ENCODE measurements around the gene RNF17. TPM values are rescaled to one million over a fixed set of nuclear protein-coding genes. Genes with fewer than 3 reads are reported as not detected.
"Not testable (repeated sequence)": the region's sequence is repeated elsewhere in the genome, so short reads cannot be mapped to it uniquely, and the experiment has no call there.

Gene RNF17
- total RNA-seq, 1 donor from 2014 or later = not detected

DNA sequence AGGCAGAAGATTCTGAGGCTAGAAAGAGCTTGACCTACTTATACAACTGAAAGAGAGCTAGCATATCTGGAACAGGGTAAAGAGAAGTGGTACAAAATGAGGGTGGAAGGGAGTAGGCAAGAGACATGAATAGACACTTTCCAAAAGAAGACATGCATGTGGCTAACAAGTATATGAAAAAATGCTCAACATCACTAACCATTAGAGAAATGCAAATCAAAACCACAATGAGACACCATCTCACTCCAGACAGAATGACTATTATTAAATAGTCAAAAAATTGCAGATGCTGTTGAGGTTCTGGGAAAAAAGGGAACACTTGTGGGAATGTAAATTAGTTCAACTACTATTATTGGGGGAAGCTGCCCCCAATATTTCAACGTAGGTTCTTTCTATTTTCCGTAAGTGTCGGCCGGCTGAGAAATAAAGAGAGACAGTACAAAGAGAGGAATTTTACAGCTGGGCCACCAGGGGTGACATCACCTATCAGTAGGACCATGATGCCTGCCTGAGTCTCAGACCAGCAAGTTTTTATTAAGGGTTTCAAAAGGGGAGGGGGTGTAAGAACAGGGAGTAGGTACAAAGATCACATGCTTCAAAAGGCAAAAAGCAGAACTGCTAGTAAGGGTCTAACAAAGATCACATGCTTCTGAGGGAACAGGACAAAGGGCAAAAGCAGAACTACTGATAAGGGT, 32.9 kb upstream of the RNF17 start:
- H3K36me3 Mint-ChIP-seq (ENCODE audit: low read depth); DNase-seq (ENCODE audit: low spot score); H3K4me3 Mint-ChIP-seq (ENCODE audit: low read depth); H3K27ac Mint-ChIP-seq; H3K9me3 Mint-ChIP-seq; H3K4me1 Mint-ChIP-seq (ENCODE audit: low read depth); intact Hi-C loops (cut with micrococcal nuclease): not testable (repeated sequence)
- peaks cover 13% of the 10 kb centered on the region for H3K27me3 Mint-ChIP-seq (ENCODE audit: low read depth)

DNA sequence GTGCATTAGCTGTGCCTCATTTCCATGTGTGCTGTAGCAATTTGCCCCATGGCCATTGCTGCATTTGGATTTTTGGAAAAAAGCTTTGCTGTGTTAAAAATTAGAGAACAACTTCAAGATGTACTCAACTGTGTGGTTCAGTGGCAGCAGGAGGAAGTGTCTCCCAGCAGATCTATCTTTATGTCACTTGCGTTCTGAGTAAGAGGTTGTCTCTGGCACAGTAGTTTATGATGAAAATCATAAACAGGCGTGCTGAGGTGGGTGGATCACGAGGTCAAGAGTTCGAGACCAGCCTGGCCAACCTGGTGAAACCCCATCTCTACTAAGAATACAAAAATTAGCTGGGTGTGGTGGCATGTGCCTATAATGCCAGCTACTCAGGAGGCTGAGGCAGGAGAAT, 29.0 kb upstream of the RNF17 start:
- no peaks in the 10 kb centered on the region for H3K36me3 Mint-ChIP-seq (ENCODE audit: low read depth)
- DNase-seq (ENCODE audit: low spot score) = no peak
- no peaks in the 10 kb centered on the region for H3K9me3 Mint-ChIP-seq
- H3K4me3 Mint-ChIP-seq (ENCODE audit: low read depth) = no peak overlapping the region
- no peaks in the 10 kb centered on the region for H3K4me1 Mint-ChIP-seq (ENCODE audit: low read depth)
- no peak overlapping the region for H3K27ac Mint-ChIP-seq
- H3K27me3 Mint-ChIP-seq (ENCODE audit: low read depth) = peaks cover 8% of the 10 kb centered on the region
- intact Hi-C loops (cut with micrococcal nuclease) = no loop called here

DNA sequence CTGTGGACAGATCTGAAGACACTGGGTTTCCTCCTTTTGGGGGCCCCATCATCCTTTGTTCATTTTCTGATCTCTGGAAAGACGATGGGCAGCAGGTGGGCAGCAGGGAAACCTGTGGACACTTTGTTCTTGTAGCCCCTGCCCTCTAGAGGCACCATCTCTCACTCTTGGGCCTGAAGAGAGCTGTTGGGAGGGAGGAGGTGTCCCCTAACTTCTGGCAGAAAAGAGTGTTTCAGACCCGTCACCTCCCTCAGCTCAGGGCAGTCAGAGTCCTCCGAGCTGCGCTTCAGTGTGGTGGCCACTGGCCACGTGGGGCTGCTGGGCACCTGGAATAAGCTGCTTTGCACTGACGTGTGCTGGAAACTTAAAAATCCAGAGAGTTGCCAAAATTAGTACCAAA, 26.9 kb upstream of the RNF17 start:
- no peak overlapping the region for H3K4me3 Mint-ChIP-seq (ENCODE audit: low read depth)
- H3K4me1 Mint-ChIP-seq (ENCODE audit: low read depth) = no peaks in the 10 kb centered on the region
- no peaks in the 10 kb centered on the region for H3K36me3 Mint-ChIP-seq (ENCODE audit: low read depth)
- no peaks in the 10 kb centered on the region for H3K9me3 Mint-ChIP-seq
- intact Hi-C loops (cut with micrococcal nuclease) = no loop called here
- DNase-seq (ENCODE audit: low spot score) = no peak
- no peaks in the 10 kb centered on the region for H3K27me3 Mint-ChIP-seq (ENCODE audit: low read depth)
- no peak overlapping the region for H3K27ac Mint-ChIP-seq

DNA sequence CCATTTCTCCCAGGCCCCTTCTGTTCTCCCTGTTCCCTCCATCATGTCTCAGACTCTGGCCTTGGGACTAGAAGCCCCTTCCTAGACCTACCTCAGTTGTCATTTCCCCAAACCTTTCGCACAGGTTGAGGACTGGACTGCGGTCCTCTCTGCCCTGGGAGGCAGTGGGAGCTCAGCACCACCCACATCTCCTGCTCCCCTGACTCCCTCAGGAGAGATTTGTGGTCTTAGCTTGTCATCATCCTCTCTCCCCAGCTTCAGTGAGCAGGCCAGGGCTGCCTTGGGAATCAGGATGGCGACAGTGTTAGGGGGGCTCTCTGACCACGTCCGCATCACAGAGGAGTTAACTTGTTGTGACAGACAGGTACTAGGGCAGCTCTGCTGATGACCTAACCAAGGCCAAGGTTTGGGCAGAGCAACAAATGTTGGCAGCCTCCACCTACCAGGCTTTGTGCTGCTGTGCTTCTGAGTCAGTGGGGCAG, 25.6 kb upstream of the RNF17 start:
- no peak overlapping the region for H3K4me3 Mint-ChIP-seq (ENCODE audit: low read depth)
- intact Hi-C loops (cut with micrococcal nuclease) = no loop called here
- peaks cover 4% of the 10 kb centered on the region for H3K27me3 Mint-ChIP-seq (ENCODE audit: low read depth)
- DNase-seq (ENCODE audit: low spot score) = no peak
- H3K9me3 Mint-ChIP-seq = no peaks in the 10 kb centered on the region
- no peak overlapping the region for H3K27ac Mint-ChIP-seq
- no peaks in the 10 kb centered on the region for H3K36me3 Mint-ChIP-seq (ENCODE audit: low read depth)
- H3K4me1 Mint-ChIP-seq (ENCODE audit: low read depth) = no peaks in the 10 kb centered on the region

DNA sequence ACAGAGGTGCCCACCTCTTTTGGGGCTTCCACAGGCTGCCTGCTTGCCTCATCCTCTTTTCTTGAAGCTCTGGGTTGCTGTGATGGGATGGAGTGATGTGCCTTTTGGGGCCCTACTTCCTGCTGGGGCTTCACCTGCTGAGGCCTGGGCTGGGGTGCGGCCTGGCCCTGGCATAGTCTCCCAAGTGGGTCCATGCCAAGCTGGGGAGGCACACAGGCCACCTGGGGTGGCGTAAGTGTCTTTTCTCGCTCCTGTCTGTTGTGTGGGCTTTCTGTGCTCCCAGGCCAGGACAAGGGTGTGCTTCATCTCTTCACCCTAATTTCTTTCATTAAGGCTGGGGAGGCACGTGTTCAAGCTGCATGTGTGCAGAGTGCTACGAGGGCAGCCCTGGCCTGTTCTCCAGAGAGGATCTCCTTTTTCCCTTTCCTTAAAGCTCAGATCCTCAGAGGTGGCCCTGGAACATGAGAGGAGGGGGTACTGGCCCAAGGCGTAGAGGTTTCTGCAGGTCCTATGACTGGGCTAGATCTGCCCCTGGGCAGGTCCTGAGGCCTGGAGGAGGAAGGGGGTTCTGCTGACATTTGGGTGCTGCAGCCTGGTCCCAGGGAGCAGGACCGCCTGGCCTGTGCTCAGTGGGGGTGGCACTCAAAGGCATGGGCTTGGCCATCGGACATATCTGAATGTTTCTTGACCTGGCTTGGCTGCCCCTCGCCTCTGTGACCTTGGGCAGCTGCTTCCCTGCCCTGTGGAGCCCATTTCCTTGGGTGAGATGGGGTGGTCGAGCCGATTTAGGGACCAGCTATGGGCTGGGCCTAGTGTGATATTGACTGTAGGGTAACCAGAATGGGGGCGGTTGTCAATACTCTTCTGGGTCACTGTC, 23.7 kb upstream of the RNF17 start:
- Mint-ChIP-seq H3K36me3 (ENCODE audit: low read depth) (no peaks in the 10 kb centered on the region), H3K4me1 (ENCODE audit: low read depth) (no peaks in the 10 kb centered on the region), H3K27ac (no peak overlapping the region), H3K27me3 (ENCODE audit: low read depth) (peaks cover 18% of the 10 kb centered on the region), H3K4me3 (ENCODE audit: low read depth) (no peak overlapping the region), H3K9me3 (no peaks in the 10 kb centered on the region)
- intact Hi-C loops (cut with micrococcal nuclease) = no loop called here
- no peak for DNase-seq (ENCODE audit: low spot score)

DNA sequence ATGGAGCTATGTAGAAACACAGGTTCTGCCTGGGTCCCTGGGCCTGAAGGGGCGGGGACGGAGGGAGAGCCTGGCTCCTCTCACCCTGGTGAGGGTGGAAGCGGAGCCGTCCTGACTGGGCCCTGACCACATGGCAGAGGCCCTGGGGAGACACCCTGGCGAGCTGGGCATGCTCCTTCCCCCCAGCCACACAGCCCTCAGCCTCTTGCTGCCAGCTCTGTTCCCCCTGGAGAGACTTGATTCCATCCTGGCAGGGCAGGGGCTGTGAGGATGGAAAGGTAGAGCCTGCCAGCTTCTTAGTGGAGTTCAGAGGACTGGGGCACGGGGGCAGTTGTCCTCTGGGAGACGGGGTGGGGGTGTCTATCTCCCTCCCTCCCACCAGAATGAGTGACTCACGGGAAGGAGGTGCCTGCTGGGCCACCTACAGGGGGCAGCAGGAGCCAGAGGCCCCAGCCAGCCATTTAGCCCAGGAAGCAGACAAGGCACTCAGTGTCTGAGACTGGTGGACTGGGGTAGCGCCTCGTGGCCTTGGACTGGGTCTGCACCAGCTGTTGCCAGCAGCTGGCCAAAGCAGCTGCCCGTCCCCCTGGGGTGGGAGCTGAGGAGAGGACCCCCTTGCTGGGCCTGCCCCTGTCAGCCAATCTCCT, 22.8 kb upstream of the RNF17 start:
- peaks cover under 1% of the 10 kb centered on the region for H3K4me1 Mint-ChIP-seq (ENCODE audit: low read depth)

DNA sequence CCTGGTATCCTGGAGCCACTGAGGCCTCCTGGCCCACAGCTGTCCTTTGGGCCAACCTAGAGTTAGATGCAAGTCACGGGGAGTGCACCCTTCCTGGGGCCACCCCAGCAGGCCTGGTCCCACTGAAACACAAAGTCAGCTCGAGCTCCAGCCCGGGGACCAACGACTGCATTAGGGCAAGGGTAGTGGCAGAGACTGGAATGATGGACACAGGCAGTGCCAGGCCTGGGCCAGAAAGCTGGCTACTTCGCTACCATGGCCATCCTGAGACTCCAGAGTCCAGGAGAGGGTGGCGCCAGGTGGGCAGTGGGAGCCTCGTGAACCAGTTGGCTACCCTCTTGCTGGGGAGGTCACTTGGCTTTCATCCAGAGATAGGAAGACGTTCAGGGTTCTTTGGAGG, 22.2 kb upstream of the RNF17 start:
- H3K27ac Mint-ChIP-seq = no peak overlapping the region
- H3K4me1 Mint-ChIP-seq (ENCODE audit: low read depth) = peaks cover 4% of the 10 kb centered on the region
- no peaks in the 10 kb centered on the region for H3K36me3 Mint-ChIP-seq (ENCODE audit: low read depth)
- H3K27me3 Mint-ChIP-seq (ENCODE audit: low read depth) = peaks cover 27% of the 10 kb centered on the region
- no peaks in the 10 kb centered on the region for H3K9me3 Mint-ChIP-seq
- H3K4me3 Mint-ChIP-seq (ENCODE audit: low read depth) = no peak overlapping the region
- intact Hi-C loops (cut with micrococcal nuclease) = no loop called here
- no peak for DNase-seq (ENCODE audit: low spot score)

More for the DNA sequence above, 22.8 kb upstream of the RNF17 start:
- no peak for DNase-seq (ENCODE audit: low spot score)
- no peak overlapping the region for H3K27ac Mint-ChIP-seq
- no peaks in the 10 kb centered on the region for H3K9me3 Mint-ChIP-seq
- H3K4me3 Mint-ChIP-seq (ENCODE audit: low read depth) = no peak overlapping the region
- H3K27me3 Mint-ChIP-seq (ENCODE audit: low read depth) = peaks cover 21% of the 10 kb centered on the region
- intact Hi-C loops (cut with micrococcal nuclease) = no loop called here
- no peaks in the 10 kb centered on the region for H3K36me3 Mint-ChIP-seq (ENCODE audit: low read depth)

DNA sequence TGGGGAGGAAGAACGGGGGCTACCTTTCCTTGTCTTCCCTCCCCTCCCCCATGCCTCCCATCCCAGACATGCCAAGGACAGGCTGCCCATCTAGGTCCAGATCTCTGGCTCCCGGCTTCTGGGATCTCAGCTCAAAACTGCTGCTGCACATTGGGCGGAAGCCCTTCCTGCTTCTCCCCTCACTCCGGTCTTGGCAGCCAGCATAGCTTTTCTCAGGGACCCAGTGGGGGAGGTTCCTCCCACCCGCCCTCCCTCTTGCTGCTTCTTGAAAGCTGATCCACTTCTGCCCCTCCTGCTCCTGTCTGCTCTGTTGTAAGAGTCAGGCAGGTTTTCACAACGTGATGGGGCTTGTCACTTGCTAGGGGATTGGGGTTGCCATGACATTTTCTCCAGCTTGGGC, 21.7 kb upstream of the RNF17 start:
- Mint-ChIP-seq H3K9me3 (no peaks in the 10 kb centered on the region), H3K4me3 (ENCODE audit: low read depth) (no peak overlapping the region), H3K4me1 (ENCODE audit: low read depth) (peaks cover 8% of the 10 kb centered on the region)

DNA sequence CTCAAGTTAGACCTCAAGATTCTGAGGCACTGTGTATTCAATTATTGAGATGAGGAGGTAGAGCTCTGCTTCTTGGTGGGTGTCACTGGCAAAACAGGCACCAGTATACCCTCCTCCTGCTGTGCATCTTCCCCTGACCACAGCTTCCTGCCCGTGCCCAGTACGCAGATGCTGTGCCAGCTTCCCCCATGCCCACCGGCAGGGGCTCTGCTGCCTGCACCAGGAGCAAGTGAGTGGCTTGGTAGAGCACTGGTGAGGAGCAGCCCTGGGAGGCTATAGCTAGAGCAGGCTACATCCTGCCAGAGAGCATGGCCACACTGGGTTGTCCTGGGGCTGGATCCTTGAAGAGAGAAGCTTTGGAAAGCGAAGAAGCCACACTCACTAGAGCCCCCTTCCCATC, 21.0 kb upstream of the RNF17 start:
- intact Hi-C loops (cut with micrococcal nuclease) = no loop called here
- no peak overlapping the region for H3K27ac Mint-ChIP-seq
- peaks cover 36% of the 10 kb centered on the region for H3K27me3 Mint-ChIP-seq (ENCODE audit: low read depth)
- no peak for DNase-seq (ENCODE audit: low spot score)
- H3K4me3 Mint-ChIP-seq (ENCODE audit: low read depth) = no peak overlapping the region
- no peaks in the 10 kb centered on the region for H3K36me3 Mint-ChIP-seq (ENCODE audit: low read depth)
- peaks cover 9% of the 10 kb centered on the region for H3K4me1 Mint-ChIP-seq (ENCODE audit: low read depth)
- no peaks in the 10 kb centered on the region for H3K9me3 Mint-ChIP-seq

More for the DNA sequence above, 21.7 kb upstream of the RNF17 start:
- H3K27ac Mint-ChIP-seq = no peak overlapping the region
- no peak for DNase-seq (ENCODE audit: low spot score)
- intact Hi-C loops (cut with micrococcal nuclease) = no loop called here
- peaks cover 32% of the 10 kb centered on the region for H3K27me3 Mint-ChIP-seq (ENCODE audit: low read depth)
- no peaks in the 10 kb centered on the region for H3K36me3 Mint-ChIP-seq (ENCODE audit: low read depth)

DNA sequence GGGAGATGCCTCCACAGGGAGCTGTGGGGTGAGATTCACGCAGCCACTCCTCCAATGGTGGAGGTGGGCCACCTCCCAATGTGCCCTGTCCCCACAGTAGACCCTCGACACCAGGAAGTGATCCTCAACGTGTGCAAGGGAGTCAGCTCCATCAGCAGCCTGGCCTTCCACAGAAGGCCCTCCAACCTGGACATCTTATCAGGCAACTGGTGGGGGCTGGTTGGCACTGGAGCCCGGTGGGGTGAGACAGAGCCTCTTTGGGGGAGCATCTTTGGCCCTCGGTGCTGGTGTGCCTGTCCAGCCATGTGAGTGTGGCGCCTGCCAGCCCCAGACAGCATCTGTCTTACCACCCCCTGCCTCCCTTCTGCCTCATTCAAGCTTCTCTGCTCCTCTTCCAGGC, 19.7 kb upstream of the RNF17 start:
- H3K27me3 Mint-ChIP-seq (ENCODE audit: low read depth) = peaks cover 47% of the 10 kb centered on the region
- no peak for DNase-seq (ENCODE audit: low spot score)
- H3K27ac Mint-ChIP-seq = no peak overlapping the region
- H3K4me3 Mint-ChIP-seq (ENCODE audit: low read depth) = no peak overlapping the region
- H3K36me3 Mint-ChIP-seq (ENCODE audit: low read depth) = no peaks in the 10 kb centered on the region
- intact Hi-C loops (cut with micrococcal nuclease) = no loop called here
- no peaks in the 10 kb centered on the region for H3K9me3 Mint-ChIP-seq
- H3K4me1 Mint-ChIP-seq (ENCODE audit: low read depth) = peaks cover 9% of the 10 kb centered on the region

DNA sequence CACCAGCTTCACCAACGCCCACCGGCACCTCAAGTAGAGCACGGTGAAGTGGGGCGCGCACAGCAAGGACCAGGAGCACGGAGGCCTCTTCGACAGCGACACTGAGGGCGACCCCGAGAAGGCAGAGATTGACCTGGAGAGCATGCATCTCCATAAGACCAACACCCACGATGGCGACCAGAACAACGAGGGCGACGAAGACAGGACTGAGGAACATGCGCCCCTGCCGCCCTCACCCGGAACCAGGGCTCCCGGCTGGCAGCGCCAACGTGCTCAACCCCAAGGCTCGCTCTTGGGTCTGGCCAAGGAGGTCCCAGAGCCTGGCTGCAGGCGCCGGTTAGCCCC, 18.5 kb upstream of the RNF17 start:
- Mint-ChIP-seq H3K4me3 (ENCODE audit: low read depth) (no peak overlapping the region), H3K36me3 (ENCODE audit: low read depth) (no peaks in the 10 kb centered on the region), H3K27me3 (ENCODE audit: low read depth) (peaks cover 59% of the 10 kb centered on the region), H3K27ac (no peak overlapping the region), H3K4me1 (ENCODE audit: low read depth) (peaks cover 9% of the 10 kb centered on the region), H3K9me3 (no peaks in the 10 kb centered on the region)
- intact Hi-C loops (cut with micrococcal nuclease) = no loop called here
- DNase-seq (ENCODE audit: low spot score) = no peak

DNA sequence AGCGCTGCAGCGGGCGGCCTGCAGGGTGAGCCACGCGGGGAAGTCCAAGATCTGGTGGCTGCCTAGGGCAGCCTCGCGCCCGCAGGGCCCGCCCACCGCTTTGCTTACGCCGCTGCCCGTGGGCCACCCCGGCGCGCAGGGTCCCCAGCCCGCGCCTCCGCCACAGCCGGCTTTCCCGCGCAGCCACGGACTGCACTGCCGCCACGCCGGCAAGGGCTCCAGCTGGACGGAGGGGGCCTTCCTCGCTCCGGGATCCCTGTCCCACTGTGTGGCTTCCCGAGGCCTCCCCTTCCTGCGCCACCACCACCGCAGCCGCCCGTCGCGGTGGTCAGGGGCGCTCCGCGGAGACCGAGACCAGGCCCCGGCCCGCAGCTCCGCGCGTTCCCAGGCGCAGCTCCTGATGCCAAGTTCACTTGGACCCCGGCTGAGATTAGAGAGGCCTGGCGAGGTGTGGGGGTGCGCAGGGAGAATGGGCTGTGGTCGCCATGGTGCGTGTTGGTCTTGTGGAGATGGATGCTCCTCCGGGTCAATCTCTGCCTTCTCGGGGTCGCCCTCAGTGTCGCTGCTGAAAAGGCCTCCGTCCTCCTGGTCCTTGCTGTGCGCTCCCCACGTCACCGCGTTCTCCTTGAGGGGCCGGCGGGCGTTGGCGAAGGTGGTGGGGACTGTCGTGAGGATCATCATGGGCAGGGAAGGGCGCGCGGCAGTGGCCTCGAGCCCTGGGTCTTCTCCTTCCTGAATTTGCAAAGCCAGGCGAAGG, 17.9 kb upstream of the RNF17 start:
- Mint-ChIP-seq H3K36me3 (ENCODE audit: low read depth) (no peaks in the 10 kb centered on the region), H3K9me3 (no peaks in the 10 kb centered on the region), H3K4me3 (ENCODE audit: low read depth) (no peak overlapping the region), H3K27ac (no peak overlapping the region), H3K4me1 (ENCODE audit: low read depth) (peaks cover 9% of the 10 kb centered on the region), H3K27me3 (ENCODE audit: low read depth) (peaks cover 64% of the 10 kb centered on the region)
- intact Hi-C loops (cut with micrococcal nuclease) = no loop called here
- DNase-seq (ENCODE audit: low spot score) = no peak

Data from activated T-helper 2 cell treated with anti-CD3 and anti-CD28 coated beads, Interferon-gamma antibody, Interleukin-2, Interleukin-4, amounts not matched to agents 10 μg/mL and 5 μg/mL and 100 μg/mL, durations not matched to agents 14 hours and 24 hours and 36 hours (primary cell).